Loucy (cell line): ENCODE measurements around the gene CDKN1C.

Experiments
- H2AFZ ChIP-seq: fragments of 200-600 bp; sonication (generic); 2 replicates; pipeline ENCODE4 v1.6.0; 2016; ENCODE audit warnings: antibody characterized with exemption, mild to moderate bottlenecking, low read length, moderate library complexity
- H3F3A ChIP-seq: fragments of 200-600 bp; 2 replicates; pipeline ENCODE4 v1.6.0; 2016; ENCODE audit warnings: antibody characterized with exemption, low read depth, mild to moderate bottlenecking
- H3K27me3 ChIP-seq: fragments of 200-600 bp; sonication (generic); 2 replicates; pipeline ENCODE4 v1.6.1; 2014; ENCODE audit warnings: low read length, mild to moderate bottlenecking; ENCODE audit not compliant: insufficient read depth, poor library complexity, severe bottlenecking
- H3K36me3 ChIP-seq: fragments of 200-600 bp; sonication (generic); 2 replicates; pipeline ENCODE4 v1.6.1; 2016; ENCODE audit warnings: low read length; ENCODE audit not compliant: insufficient read depth
- H3K4me1 ChIP-seq: fragments of 200-600 bp; sonication (generic); 2 replicates; pipeline ENCODE4 v1.5.1; 2014; ENCODE audit warnings: low read length, mild to moderate bottlenecking; ENCODE audit not compliant: insufficient read depth, poor library complexity, severe bottlenecking
- H3K4me2 ChIP-seq: fragments of 200-600 bp; sonication (generic); 2 replicates; pipeline ENCODE4 v1.6.0; 2014; ENCODE audit warnings: antibody characterized with exemption, low read length, low read depth, mild to moderate bottlenecking; ENCODE audit not compliant: poor library complexity, severe bottlenecking
- H3K4me3 ChIP-seq: fragments of 200-600 bp; sonication (generic); 2 replicates; pipeline ENCODE4 v1.5.1; 2014; ENCODE audit warnings: low read length, mild to moderate bottlenecking, mixed read lengths; ENCODE audit not compliant: poor library complexity, severe bottlenecking
- H3K79me2 ChIP-seq: fragments of 200-600 bp; sonication (generic); 2 replicates; pipeline ENCODE4 v1.6.1; 2014; ENCODE audit warnings: low read length; ENCODE audit not compliant: insufficient read depth
- H3K9ac ChIP-seq: fragments of 200-600 bp; sonication (generic); 2 replicates; pipeline ENCODE4 v1.6.0; 2014; ENCODE audit warnings: mild to moderate bottlenecking, low read depth, low read length, moderate library complexity; ENCODE audit not compliant: poor library complexity, severe bottlenecking
- H3K9me2 ChIP-seq: fragments of 200-600 bp; sonication (generic); replicated peaks from 2 replicates; pipeline ENCODE4 v1.6.1; 2016; ENCODE audit warnings: low read depth, low read length, mixed read lengths
- H3K9me3 ChIP-seq: fragments of 200-600 bp; sonication (generic); 2 replicates; pipeline ENCODE4 v1.6.1; 2014; ENCODE audit warnings: mild to moderate bottlenecking, antibody characterized with exemption, low read length, low read depth; ENCODE audit not compliant: insufficient read depth
- H4K20me1 ChIP-seq: fragments of 200-600 bp; sonication (generic); 2 replicates; pipeline ENCODE4 v1.6.0; 2014; ENCODE audit warnings: antibody characterized with exemption, low read length, mild to moderate bottlenecking; ENCODE audit not compliant: insufficient read depth, poor library complexity, severe bottlenecking
- CTCF ChIP-seq: fragments of 200-600 bp; sonication (generic); conservative IDR thresholded peaks from 2 replicates; pipeline ENCODE4 v1.5.1; 2014; ENCODE audit warnings: mild to moderate bottlenecking, antibody characterized with exemption, low read length
- EZH2phosphoT487 ChIP-seq: fragments of 200-600 bp; IDR thresholded peaks from 2 replicates; pipeline ENCODE4 v1.6.1; 2018; ENCODE audit warnings: antibody characterized with exemption, mild to moderate bottlenecking, moderate library complexity, borderline replicate concordance

The CDKN1C gene

GRCh38 chr11:2933375-2934020, 47.9 kb upstream of the CDKN1C start:
- no peaks in the 10 kb centered on the region for H3K36me3 ChIP-seq
- H3K4me3 ChIP-seq = no peak overlapping the region

GRCh38 chr11:2932850-2933251, 47.3 kb upstream of the CDKN1C start:
- no peaks in the 10 kb centered on the region for H3K27me3 ChIP-seq
- H3K79me2 ChIP-seq = no peaks in the 10 kb centered on the region
- no peak overlapping the region for H3K9ac ChIP-seq
- no peaks in the 10 kb centered on the region for H4K20me1 ChIP-seq
- no peak overlapping the region for H3K4me2 ChIP-seq
- H3K36me3 ChIP-seq = no peaks in the 10 kb centered on the region
- H3K4me1 ChIP-seq = peaks cover 9% of the 10 kb centered on the region
- peaks cover 6% of the 10 kb centered on the region; the same call in 1 of the 2 replicates for H3K9me3 ChIP-seq
- no peak overlapping the region for H3K4me3 ChIP-seq
- H3F3A ChIP-seq = no peaks in the 10 kb centered on the region
- H3K9me2 ChIP-seq = no peaks in the 10 kb centered on the region
- H2AFZ ChIP-seq = no peak overlapping the region
- TF ChIP-seq CTCF = no peak
- no peak for TF ChIP-seq EZH2phosphoT487

More at GRCh38 chr11:2933375-2934020, 47.9 kb upstream of the CDKN1C start:
- Histone ChIP-seq H4K20me1 (no peaks in the 10 kb centered on the region), H3K9ac (no peak overlapping the region), H3K79me2 (no peaks in the 10 kb centered on the region), H3K27me3 (no peaks in the 10 kb centered on the region), H3K4me2 (no peak overlapping the region), H2AFZ (no peak overlapping the region), H3K4me1 (peaks cover 3% of the 10 kb centered on the region), H3K9me2 (no peaks in the 10 kb centered on the region), H3K9me3 (peaks cover 12% of the 10 kb centered on the region; the same call in 1 of the 2 replicates), H3F3A (no peaks in the 10 kb centered on the region)
- no peak for TF ChIP-seq EZH2phosphoT487
- TF ChIP-seq CTCF = no peak

- H3F3A ChIP-seq = no peaks in the 10 kb centered on the region
- H3K4me1 ChIP-seq = peaks cover 17% of the 10 kb centered on the region
- H4K20me1 ChIP-seq = no peaks in the 10 kb centered on the region
- H3K36me3 ChIP-seq = no peaks in the 10 kb centered on the region
- H3K27me3 ChIP-seq = no peaks in the 10 kb centered on the region
- no peak overlapping the region for H3K4me2 ChIP-seq
- H3K9ac ChIP-seq = no peak overlapping the region
- H3K4me3 ChIP-seq = no peak overlapping the region
- no peaks in the 10 kb centered on the region for H3K9me2 ChIP-seq
- no peaks in the 10 kb centered on the region for H3K9me3 ChIP-seq
- H3K79me2 ChIP-seq = no peaks in the 10 kb centered on the region
- no peak for TF ChIP-seq EZH2phosphoT487
- TF ChIP-seq CTCF = no peak
- no peak overlapping the region for H2AFZ ChIP-seq
These were observed 46.5 kb upstream of the CDKN1C start for GRCh38 chr11:2931771-2932738.
